ENCODE measurements around the gene ALK.

Gene ALK

DNA sequence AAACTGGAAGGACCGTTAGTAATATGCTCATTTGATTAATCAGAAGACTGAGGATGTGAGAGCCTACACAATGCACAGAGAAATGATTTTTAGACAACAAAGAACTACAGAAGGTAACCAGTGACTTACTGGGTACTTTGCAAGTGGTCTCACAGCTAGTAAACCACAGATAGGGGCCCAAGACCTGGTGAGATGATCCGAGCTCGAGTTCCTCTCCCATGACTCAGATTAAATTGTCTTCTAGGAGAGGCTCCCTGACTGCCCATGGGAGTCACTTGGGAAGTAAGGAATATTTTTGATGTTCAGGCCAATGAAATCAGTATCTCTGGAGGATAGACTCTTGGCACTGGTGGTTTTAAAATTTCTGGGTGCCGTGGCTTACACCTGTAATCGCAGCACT is 586.0 kb downstream of the ALK start:
- TF ChIP-seq, protein P1, sequence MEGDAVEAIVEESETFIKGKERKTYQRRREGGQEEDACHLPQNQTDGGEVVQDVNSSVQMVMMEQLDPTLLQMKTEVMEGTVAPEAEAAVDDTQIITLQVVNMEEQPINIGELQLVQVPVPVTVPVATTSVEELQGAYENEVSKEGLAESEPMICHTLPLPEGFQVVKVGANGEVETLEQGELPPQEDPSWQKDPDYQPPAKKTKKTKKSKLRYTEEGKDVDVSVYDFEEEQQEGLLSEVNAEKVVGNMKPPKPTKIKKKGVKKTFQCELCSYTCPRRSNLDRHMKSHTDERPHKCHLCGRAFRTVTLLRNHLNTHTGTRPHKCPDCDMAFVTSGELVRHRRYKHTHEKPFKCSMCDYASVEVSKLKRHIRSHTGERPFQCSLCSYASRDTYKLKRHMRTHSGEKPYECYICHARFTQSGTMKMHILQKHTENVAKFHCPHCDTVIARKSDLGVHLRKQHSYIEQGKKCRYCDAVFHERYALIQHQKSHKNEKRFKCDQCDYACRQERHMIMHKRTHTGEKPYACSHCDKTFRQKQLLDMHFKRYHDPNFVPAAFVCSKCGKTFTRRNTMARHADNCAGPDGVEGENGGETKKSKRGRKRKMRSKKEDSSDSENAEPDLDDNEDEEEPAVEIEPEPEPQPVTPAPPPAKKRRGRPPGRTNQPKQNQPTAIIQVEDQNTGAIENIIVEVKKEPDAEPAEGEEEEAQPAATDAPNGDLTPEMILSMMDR (IDR thresholded peaks at IDR 0.05), result no peak

DNA sequence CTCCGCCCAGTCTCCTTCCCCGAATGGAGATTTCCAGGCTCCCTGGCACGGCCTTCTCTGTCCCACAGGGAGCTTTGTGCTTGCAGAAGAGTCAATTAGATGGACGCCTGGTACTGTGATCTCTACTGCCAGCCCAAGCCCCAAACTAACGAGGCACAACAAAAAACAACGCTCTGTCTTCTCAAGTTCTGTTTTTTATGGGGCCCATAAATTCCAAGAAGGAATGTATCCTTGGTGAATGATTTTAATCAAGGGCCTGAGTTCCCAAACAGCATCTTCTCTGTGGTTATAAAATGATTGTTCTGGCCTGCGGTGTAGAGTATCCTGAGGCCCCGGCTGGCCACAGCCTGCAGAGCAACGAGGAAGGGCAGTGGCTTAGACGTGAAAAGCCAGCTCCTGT is 586.7 kb downstream of the ALK start:
- TF ChIP-seq, protein P1 (IDR thresholded peaks at IDR 0.05), result no peak

DNA sequence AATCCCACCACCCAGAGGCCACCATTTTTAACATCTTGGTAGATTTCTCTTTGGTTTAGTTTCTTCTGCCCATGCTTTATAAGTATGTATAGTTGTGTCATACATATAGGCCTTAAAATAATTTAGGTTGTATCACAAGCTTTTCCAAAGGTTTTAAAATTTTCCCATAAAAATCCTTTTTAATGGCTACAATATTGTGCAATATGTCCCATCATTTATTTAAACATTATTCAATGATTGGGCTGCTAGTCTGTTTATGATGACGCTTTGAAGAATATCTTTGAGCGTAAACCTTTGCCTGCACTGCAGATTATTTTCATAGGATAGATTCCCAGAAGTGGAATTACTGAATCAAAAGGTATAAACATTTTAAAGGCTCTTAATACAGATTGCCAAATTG is 588.8 kb downstream of the ALK start:
- TF ChIP-seq, protein P1 (IDR thresholded peaks at IDR 0.05), result no peak

DNA sequence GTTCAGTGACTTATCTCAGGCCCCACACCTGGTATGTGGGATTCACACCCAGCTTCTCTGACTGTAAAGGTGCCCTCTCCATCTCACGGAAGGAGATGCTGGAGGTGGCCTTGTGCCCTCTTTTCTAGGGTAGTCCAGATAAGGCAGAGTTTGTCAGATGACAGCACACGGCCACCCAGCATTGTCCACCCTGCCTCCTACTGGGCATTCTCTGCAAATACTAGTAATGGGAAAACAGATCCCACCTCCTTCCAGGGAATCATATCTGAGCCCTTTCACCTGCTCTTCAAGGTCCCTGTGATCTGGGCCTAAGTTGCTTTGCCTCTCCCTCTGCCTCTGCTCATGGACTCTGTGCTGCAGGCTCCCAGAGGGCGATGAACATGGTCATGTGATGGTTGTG is 591.5 kb downstream of the ALK start:
- TF ChIP-seq, protein P1 (IDR thresholded peaks at IDR 0.05), result 0 out of 2 replicates have a peak, but pooled peaks have one; percentile 20

DNA sequence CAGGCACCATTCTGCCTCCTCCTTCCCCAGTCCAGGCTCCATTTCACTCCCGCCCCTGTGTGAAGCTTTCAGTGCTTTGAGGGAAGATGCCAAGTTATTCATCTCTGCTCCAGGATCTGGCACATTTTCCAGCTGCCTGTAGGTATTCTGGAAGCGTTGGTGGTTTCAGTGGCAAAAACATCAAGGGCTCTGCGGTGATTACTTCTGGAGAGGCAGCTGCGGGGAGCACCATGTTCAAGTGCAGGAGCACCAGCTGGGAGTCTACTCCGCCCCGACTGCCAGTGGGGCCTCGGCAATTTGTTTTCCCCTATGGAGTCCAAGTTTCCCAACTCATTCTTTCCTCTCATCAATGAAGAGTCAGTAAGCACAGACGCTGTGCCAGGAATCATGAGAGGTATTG is 594.5 kb downstream of the ALK start:
- TF ChIP-seq, protein P1 (IDR thresholded peaks at IDR 0.05), result no peak

DNA sequence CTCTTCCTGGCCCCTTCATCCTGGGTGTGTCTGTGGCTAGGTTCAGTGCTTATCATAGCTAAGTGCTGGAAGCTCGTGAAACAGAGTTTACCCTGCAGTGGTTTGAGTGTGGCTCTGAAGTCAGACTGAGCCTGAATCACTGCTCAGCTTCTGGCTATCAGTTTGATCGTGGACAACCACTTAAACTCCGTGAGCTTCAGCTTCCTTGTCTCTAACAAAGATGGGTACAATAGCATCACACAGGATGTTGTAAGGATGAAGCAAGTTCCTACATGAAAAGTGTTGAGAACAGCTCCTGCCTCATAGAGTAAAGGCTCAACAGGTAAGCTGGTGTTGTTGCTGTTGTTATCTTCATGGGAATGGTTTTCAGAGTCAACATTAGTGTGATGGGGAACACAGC is 595.8 kb downstream of the ALK start:
- TF ChIP-seq, protein P1 (IDR thresholded peaks at IDR 0.05), result no peak

DNA sequence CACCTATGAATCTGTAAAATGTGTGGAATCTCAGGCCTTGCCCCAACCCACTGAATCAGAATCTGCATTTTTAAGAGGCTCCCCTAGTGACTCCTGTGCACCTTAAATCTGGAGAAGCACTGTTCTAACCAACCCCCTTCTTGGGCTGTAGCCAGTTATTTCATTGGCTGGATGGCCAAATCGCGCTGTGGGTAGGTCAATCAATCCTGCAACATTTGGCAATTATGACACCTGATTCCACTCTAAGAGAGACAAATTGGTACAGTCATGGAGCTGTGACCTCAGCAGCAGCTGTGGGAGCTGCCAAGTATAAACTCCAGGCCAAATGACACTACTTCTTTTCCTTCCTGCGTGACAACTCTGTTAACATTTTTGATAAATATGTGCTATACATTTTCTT is 597.4 kb downstream of the ALK start:
- TF ChIP-seq, protein P1 (IDR thresholded peaks at IDR 0.05), result no peak

DNA sequence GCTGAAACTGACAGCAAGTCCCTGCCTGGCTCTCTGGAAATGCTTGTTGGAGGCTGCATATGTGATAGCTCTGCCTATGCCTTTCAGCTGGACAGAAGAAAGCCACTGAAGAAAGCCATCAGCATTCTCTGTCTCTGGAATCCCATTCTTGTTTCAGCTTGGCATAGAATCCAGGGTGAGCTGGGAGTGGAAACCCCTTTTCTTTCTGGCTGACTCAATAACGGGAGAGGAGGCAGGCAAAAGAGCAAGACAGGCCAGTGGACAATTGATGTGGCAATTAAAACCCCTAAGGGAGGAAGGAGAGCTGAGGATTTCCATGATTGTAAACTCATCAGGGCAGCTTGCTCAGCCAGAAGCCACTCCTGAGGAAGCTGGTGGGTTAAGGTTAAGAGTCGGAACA is 598.1 kb downstream of the ALK start:
- TF ChIP-seq, protein P1 (IDR thresholded peaks at IDR 0.05), result no peak

Data from LNCAP (cell line).